ENCODE measurements around the gene MEGF9.

DNA sequence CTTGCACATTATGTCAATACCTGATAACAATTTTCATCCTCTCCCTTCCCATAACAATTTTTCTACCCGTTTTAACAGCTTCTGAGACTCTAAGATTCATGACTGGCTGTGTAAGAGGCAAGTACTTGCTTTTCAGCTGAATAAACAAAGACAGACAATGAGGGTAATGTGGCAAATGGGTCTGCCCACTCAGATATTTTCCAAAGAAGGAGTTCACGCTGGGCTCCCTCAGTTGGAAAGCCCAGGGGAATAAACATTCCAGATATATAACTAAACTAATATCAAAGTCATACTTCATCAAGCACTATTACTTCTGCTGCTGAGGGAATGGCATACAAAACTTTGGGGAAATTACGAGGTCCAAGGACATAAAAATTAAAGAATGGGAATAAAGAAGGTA lies 24.4 kb downstream of the MEGF9 start:
- TF ChIP-seq, protein P1, sequence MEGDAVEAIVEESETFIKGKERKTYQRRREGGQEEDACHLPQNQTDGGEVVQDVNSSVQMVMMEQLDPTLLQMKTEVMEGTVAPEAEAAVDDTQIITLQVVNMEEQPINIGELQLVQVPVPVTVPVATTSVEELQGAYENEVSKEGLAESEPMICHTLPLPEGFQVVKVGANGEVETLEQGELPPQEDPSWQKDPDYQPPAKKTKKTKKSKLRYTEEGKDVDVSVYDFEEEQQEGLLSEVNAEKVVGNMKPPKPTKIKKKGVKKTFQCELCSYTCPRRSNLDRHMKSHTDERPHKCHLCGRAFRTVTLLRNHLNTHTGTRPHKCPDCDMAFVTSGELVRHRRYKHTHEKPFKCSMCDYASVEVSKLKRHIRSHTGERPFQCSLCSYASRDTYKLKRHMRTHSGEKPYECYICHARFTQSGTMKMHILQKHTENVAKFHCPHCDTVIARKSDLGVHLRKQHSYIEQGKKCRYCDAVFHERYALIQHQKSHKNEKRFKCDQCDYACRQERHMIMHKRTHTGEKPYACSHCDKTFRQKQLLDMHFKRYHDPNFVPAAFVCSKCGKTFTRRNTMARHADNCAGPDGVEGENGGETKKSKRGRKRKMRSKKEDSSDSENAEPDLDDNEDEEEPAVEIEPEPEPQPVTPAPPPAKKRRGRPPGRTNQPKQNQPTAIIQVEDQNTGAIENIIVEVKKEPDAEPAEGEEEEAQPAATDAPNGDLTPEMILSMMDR (conservative IDR thresholded peaks at IDR 0.05 in 1 of 2, IDR thresholded peaks at IDR 0.05 in 1 of 2; ENCODE audit: extremely low read depth in 1 of 2, insufficient read depth in 1 of 2, low read depth in 1 of 2, low read length in 2 of 2) = no peak
- no peak for TF ChIP-seq EZH2 (IDR thresholded peaks at IDR 0.05; ENCODE audit: borderline replicate concordance, low read length)
